IMR-90 (cell line): ENCODE results near the gene TASOR. TPM values are rescaled to one million over a fixed set of nuclear protein-coding genes. Genes with fewer than 3 reads are reported as not detected.

ENCODE experiments used
- ATAC-seq: fragments of 200-7000 bp; cut with Tn5 transposase; 2 replicates; pipeline ENCODE4 v1.9.1; 2020; ENCODE audit warnings: low read depth, mild to moderate bottlenecking, moderate library complexity
- BruUV-seq: library from RNA; stranded (reverse); fragments of 400-500 nt; replicated peaks from 2 replicates; lab custom pipeline; 2021; lab: Mats Ljungman, UMichigan
- CTCF ChIA-PET: fragments of 300-600 bp; formaldehyde crosslinking; extraction: SDS; loops from one replicate; lab custom pipeline; 2021; ENCODE audit warnings: antibody characterized with exemption; lab: Yijun Ruan, JAX
- POLR2A ChIA-PET: fragments of 300-600 bp; sonication (Branson Sonifier 250); formaldehyde crosslinking; loops from one replicate; lab custom pipeline; 2022; ENCODE audit warnings: antibody characterized with exemption; ENCODE audit not compliant: unreplicated experiment; lab: Charles Lee
- DNase-seq: peaks from one replicate; pipeline ENCODE4 v3.0.0; 2013
- H2AFZ ChIP-seq: replicated peaks from 2 replicates; pipeline ENCODE3; 2013; ENCODE audit warnings: low read length, mild to moderate bottlenecking; ENCODE audit not compliant: poor library complexity
- H2AK5ac ChIP-seq: 2 replicates; pipeline ENCODE4 v1.6.1; 2013; ENCODE audit warnings: low read depth, low read length, inconsistent platforms
- H2AK9ac ChIP-seq: replicated peaks from 2 replicates; pipeline ENCODE3; 2013; ENCODE audit warnings: mild to moderate bottlenecking, low read depth, low read length, moderate library complexity; ENCODE audit not compliant: poor library complexity
- H2BK120ac ChIP-seq: 2 replicates; pipeline ENCODE4 v1.6.1; 2013; ENCODE audit warnings: low read depth, low read length, inconsistent platforms
- H2BK15ac ChIP-seq: 3 replicates; pipeline ENCODE4 v1.6.1; 2013; ENCODE audit warnings: low read depth, low read length, inconsistent platforms
- H2BK20ac ChIP-seq: 2 replicates; pipeline ENCODE4 v1.6.1; 2013; ENCODE audit warnings: low read depth, mild to moderate bottlenecking, inconsistent platforms, low read length, moderate library complexity
- H2BK5ac ChIP-seq: 2 replicates; pipeline ENCODE4 v1.6.1; 2013; ENCODE audit warnings: mild to moderate bottlenecking, low read depth, low read length, inconsistent platforms; ENCODE audit not compliant: poor library complexity, severe bottlenecking
- H3K14ac ChIP-seq: replicated peaks from 2 replicates; pipeline ENCODE4 v1.6.1; 2013; ENCODE audit warnings: low read depth, low read length, inconsistent platforms
- H3K18ac ChIP-seq: 2 replicates; pipeline ENCODE4 v1.6.1; 2013; ENCODE audit warnings: low read depth, low read length, control low read depth
- H3K23ac ChIP-seq: 2 replicates; pipeline ENCODE4 v1.6.1; 2013; ENCODE audit warnings: low read depth, low read length, inconsistent platforms
- H3K27ac ChIP-seq: 2 replicates; pipeline ENCODE4 v1.5.1; 2013; ENCODE audit warnings: mild to moderate bottlenecking, control low read depth, low read length; ENCODE audit not compliant: insufficient read depth
- H3K27me3 ChIP-seq: 2 replicates; pipeline ENCODE4 v1.6.1; 2013; ENCODE audit warnings: low read length; ENCODE audit not compliant: control insufficient read depth, insufficient read depth
- H3K36me3 ChIP-seq: 2 replicates; pipeline ENCODE4 v1.6.1; 2013; ENCODE audit warnings: low read length, mixed read lengths; ENCODE audit not compliant: control insufficient read depth, insufficient read depth
- H3K4ac ChIP-seq: 2 replicates; pipeline ENCODE4 v1.6.1; 2013; ENCODE audit warnings: low read depth, low read length, inconsistent platforms
- H3K4me1 ChIP-seq: 2 replicates; pipeline ENCODE4 v1.6.1; 2013; ENCODE audit warnings: low read length, mixed read lengths; ENCODE audit not compliant: control insufficient read depth, insufficient read depth
- H3K4me2 ChIP-seq: 2 replicates; pipeline ENCODE4 v1.6.1; 2013; ENCODE audit warnings: low read depth, mild to moderate bottlenecking, control low read depth, low read length, moderate library complexity
- H3K4me3 ChIP-seq: 2 replicates; pipeline ENCODE4 v1.5.1; 2013; ENCODE audit warnings: low read depth, mild to moderate bottlenecking, control low read depth, low read length, moderate library complexity; ENCODE audit not compliant: insufficient read depth
- H3K56ac ChIP-seq: 2 replicates; pipeline ENCODE4 v1.6.1; 2013; ENCODE audit warnings: low read length, inconsistent platforms; ENCODE audit not compliant: insufficient read depth; ENCODE audit errors: extremely low read depth
- H3K79me1 ChIP-seq, 2 experiments: 2 replicates each; pipeline ENCODE4 v1.6.1; 2013; ENCODE audit warnings: low read length in 2 of 2, inconsistent platforms in 1 of 2, low read depth in 1 of 2
- H3K9ac ChIP-seq: 2 replicates; pipeline ENCODE4 v1.6.1; 2013; ENCODE audit warnings: low read depth, low read length, control low read depth
- H3K9me1 ChIP-seq: 2 replicates; pipeline ENCODE4 v1.6.1; 2013; ENCODE audit warnings: low read length, inconsistent platforms; ENCODE audit not compliant: insufficient read depth
- H3K9me3 ChIP-seq: 2 replicates; pipeline ENCODE4 v1.6.1; 2013; ENCODE audit warnings: low read length; ENCODE audit not compliant: control insufficient read depth, insufficient read depth
- H4K20me1 ChIP-seq: 2 replicates; pipeline ENCODE4 v1.6.1; 2013; ENCODE audit warnings: low read length, inconsistent platforms; ENCODE audit not compliant: insufficient read depth
- H4K5ac ChIP-seq: 2 replicates; pipeline ENCODE4 v1.6.1; 2013; ENCODE audit warnings: mild to moderate bottlenecking, low read depth, low read length, control low read depth
- H4K8ac ChIP-seq, 2 experiments: 2 replicates each; pipeline ENCODE4 v1.6.1; 2013; ENCODE audit warnings: low read depth in 2 of 2, low read length in 2 of 2, control low read depth in 1 of 2, inconsistent platforms in 1 of 2
- H4K91ac ChIP-seq: 2 replicates; pipeline ENCODE4 v1.6.1; 2013; ENCODE audit warnings: low read depth, low read length, inconsistent platforms; ENCODE audit not compliant: insufficient read depth
- BHLHE40 ChIP-seq: fragments of 150-350 bp; IDR thresholded peaks from 2 replicates; pipeline ENCODE4 v1.6.1; 2016; ENCODE audit warnings: mild to moderate bottlenecking, low read depth, low read length
- CTCF ChIP-seq: conservative IDR thresholded peaks from 2 replicates; pipeline ENCODE4 v1.5.1; 2012; ENCODE audit warnings: mild to moderate bottlenecking, low read depth, low read length, improper control_type of control experiment
- MAFK ChIP-seq: IDR thresholded peaks from 2 replicates; pipeline ENCODE4 v1.6.1; 2012; ENCODE audit warnings: low read depth, low read length, improper control_type of control experiment
- NFE2L2 ChIP-seq: fragments of 150-350 bp; IDR thresholded peaks from 2 replicates; pipeline ENCODE4 v1.6.1; 2016; ENCODE audit warnings: low read depth, mild to moderate bottlenecking, low read length
- POLR2A ChIP-seq: IDR thresholded peaks from 2 replicates; pipeline ENCODE4 v1.6.1; 2012; ENCODE audit warnings: mild to moderate bottlenecking, low read depth, low read length
- RAD21 ChIP-seq: IDR thresholded peaks from 2 replicates; pipeline ENCODE4 v1.6.1; 2012; ENCODE audit warnings: low read length, improper control_type of control experiment
- USF2 ChIP-seq: fragments of 150-350 bp; IDR thresholded peaks from 2 replicates; pipeline ENCODE4 v1.6.1; 2017; ENCODE audit warnings: mild to moderate bottlenecking, antibody characterized with exemption, low read length, low read depth
- WGBS, 2 experiments: methylation state at CpG; one replicate each; pipeline versions ENCODE4 v1.1.5 to v1.1.7; 2013; ENCODE audit warnings: missing lambda C conversion rate in 2 of 2; ENCODE audit not compliant: insufficient read length in 1 of 2; ENCODE audit errors: extremely low coverage in 2 of 2; 5-methylcytosine and 5-hydroxymethylcytosine counted together
- dilution Hi-C: fragments of 300-500 bp; cut with HindIII; formaldehyde crosslinking; loops from one replicate; pipeline ENCODE4 v1.14.3; 2018; ENCODE audit warnings: low sequenced_read_pairs; ENCODE audit not compliant: unreplicated experiment
- in situ Hi-C: fragments of 300-500 bp; cut with MboI; formaldehyde crosslinking; loops from 3 replicates; pipeline ENCODE4 v1.14.3; 2019; ENCODE audit warnings: low sequenced_read_pairs, inconsistent platforms, mixed read lengths
- intact Hi-C: fragments of 100-400 bp; cut with micrococcal nuclease; formaldehyde crosslinking; loops from 2 replicates; pipeline ENCODE4 v1.10.0; 2022
- polyA plus RNA-seq, 3 experiments: library from polyadenylated mRNA; depleted of rRNA; stranded (reverse); fragments of >200 nt; gene quantifications; 2 replicates each; pipeline ENCODE4 v1.2.3, GENCODE V29; 2012; ENCODE audit warnings: low replicate concordance in 1 of 3
- total RNA-seq: library from RNA; depleted of rRNA; stranded (reverse); fragments of >200 nt; gene quantifications from 2 replicates; pipeline ENCODE4 v1.2.3, GENCODE V29; 2012
- TF ChIP-seq, protein P1 (sequence below): fragments of 150-350 bp; IDR thresholded peaks from 2 replicates; pipeline ENCODE4 v1.6.1; 2016; ENCODE audit warnings: low read depth, mild to moderate bottlenecking, low read length, moderate library complexity, borderline replicate concordance

Gene TASOR
- total and polyA plus RNA-seq, 2 of the 4 experiments (the other 2 are of a cell fraction): 13.3 to 28.5 TPM

GRCh38 chr3:56673781-56674457 is 9.1 kb downstream of the TASOR start:
- H3K9me1 ChIP-seq: no peaks in the 10 kb centered on the region
- peak; percentile 44 for ATAC-seq
- WGBS, 2 experiments: no CpG with 5 or more reads among the region's 2 CpGs
- H3K56ac ChIP-seq: no peak overlapping the region
- H2BK5ac ChIP-seq: no peak overlapping the region
- no peaks in the 10 kb centered on the region for H3K4me1 ChIP-seq
- H4K20me1 ChIP-seq: no peaks in the 10 kb centered on the region
- peak; percentile 18 for DNase-seq
- in situ Hi-C loops: no loop called here
- no peaks in the 10 kb centered on the region for H3K27me3 ChIP-seq
- H3K9me3 ChIP-seq: no peaks in the 10 kb centered on the region
- H2BK20ac ChIP-seq: no peak overlapping the region
- H2AK5ac ChIP-seq: no peak overlapping the region
- CTCF ChIA-PET: interaction anchor here (0.6 to 1.1 kb wide), 5 partner anchors 38 to 1479 kb away, joined by 3 to 7 read pairs (median 5); no protein-coding TSS in a partner anchor
- no peak overlapping the region for H3K4me3 ChIP-seq
- H2AFZ ChIP-seq: no peak overlapping the region
- dilution Hi-C loops: no loop called here
- no TSS peak for BruUV-seq
- intact Hi-C loops: no loop called here
- no peak overlapping the region for H3K14ac ChIP-seq
- H2BK120ac ChIP-seq: no peak overlapping the region
- TF ChIP-seq, protein P1, sequence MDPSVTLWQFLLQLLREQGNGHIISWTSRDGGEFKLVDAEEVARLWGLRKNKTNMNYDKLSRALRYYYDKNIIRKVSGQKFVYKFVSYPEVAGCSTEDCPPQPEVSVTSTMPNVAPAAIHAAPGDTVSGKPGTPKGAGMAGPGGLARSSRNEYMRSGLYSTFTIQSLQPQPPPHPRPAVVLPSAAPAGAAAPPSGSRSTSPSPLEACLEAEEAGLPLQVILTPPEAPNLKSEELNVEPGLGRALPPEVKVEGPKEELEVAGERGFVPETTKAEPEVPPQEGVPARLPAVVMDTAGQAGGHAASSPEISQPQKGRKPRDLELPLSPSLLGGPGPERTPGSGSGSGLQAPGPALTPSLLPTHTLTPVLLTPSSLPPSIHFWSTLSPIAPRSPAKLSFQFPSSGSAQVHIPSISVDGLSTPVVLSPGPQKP: no peak
- no peak for TF ChIP-seq BHLHE40
- no peak for TF ChIP-seq CTCF
- TF ChIP-seq MAFK: no peak
- TF ChIP-seq USF2: no peak
- no peak for TF ChIP-seq NFE2L2
- TF ChIP-seq POLR2A: no peak
- TF ChIP-seq RAD21: no peak
- no peak overlapping the region for H4K8ac ChIP-seq
- no peak overlapping the region for H3K27ac ChIP-seq
- no peak overlapping the region for H4K91ac ChIP-seq
- peaks cover 7 to 21% of the 10 kb centered on the region in 2 experiments for H3K79me1 ChIP-seq
- no peak overlapping the region for H3K23ac ChIP-seq
- H3K4me2 ChIP-seq: no peak overlapping the region
- no peak overlapping the region for H4K5ac ChIP-seq
- H3K4ac ChIP-seq: no peak overlapping the region
- H3K18ac ChIP-seq: no peak overlapping the region
- H2AK9ac ChIP-seq: no peak overlapping the region
- no peak overlapping the region for H2BK15ac ChIP-seq
- POLR2A ChIA-PET: interaction anchor here (0.5 to 1.0 kb wide), 3 partner anchors 9 to 41 kb away, joined by 3 to 7 read pairs (median 4); no protein-coding TSS in a partner anchor
- H3K9ac ChIP-seq: no peak overlapping the region
- H3K36me3 ChIP-seq: peaks cover 22% of the 10 kb centered on the region
